ENCODE results near the gene RHOA. TPM values are rescaled to one million over a fixed set of nuclear protein-coding genes. Genes with fewer than 3 reads are reported as not detected.
"Not testable (repeated sequence)": the region's sequence is repeated elsewhere in the genome, so short reads cannot be mapped to it uniquely, and the experiment has no call there.

Gene RHOA
- polyA plus RNA-seq, 1 experiment: 549 TPM

GRCh38 chr3:49397470-49397869, 14.3 kb downstream of the RHOA start:
- no peak for DNase-seq (ENCODE audit: low read depth)
- POLR2A ChIA-PET: interaction anchor here (0.6 kb wide), 1 partner anchor 8 kb away, joined by 3 read pairs; no protein-coding TSS in a partner anchor
- Histone ChIP-seq H3K27me3 (ENCODE audit: control insufficient read depth, insufficient read depth, low read length) (no peaks in the 10 kb centered on the region), H3K4me3 (ENCODE audit: low read depth, low read length) (no peak overlapping the region), H3K36me3 (ENCODE audit: control insufficient read depth, insufficient read depth, low read length) (peaks cover 7% of the 10 kb centered on the region)
- TF ChIP-seq CTCF (IDR thresholded peaks at IDR 0.05; ENCODE audit: insufficient read depth, low read depth, low read length): no peak
- CTCF ChIA-PET: no interaction called here

GRCh38 chr3:49391310-49391709, 20.5 kb downstream of the RHOA start:
- POLR2A ChIA-PET; DNase-seq (ENCODE audit: low read depth); H3K4me3 ChIP-seq (ENCODE audit: low read depth, low read length); H3K36me3 ChIP-seq (ENCODE audit: control insufficient read depth, insufficient read depth, low read length); H3K27me3 ChIP-seq (ENCODE audit: control insufficient read depth, insufficient read depth, low read length); CTCF ChIA-PET: not testable (repeated sequence)

- POLR2A ChIA-PET: no interaction called here
- DNase-seq (ENCODE audit: low read depth): no peak
- TF ChIP-seq CTCF (IDR thresholded peaks at IDR 0.05; ENCODE audit: insufficient read depth, low read depth, low read length): no peak
- Histone ChIP-seq H3K27me3 (ENCODE audit: control insufficient read depth, insufficient read depth, low read length) (no peaks in the 10 kb centered on the region), H3K4me3 (ENCODE audit: low read depth, low read length) (no peak overlapping the region), H3K36me3 (ENCODE audit: control insufficient read depth, insufficient read depth, low read length) (peaks cover 2% of the 10 kb centered on the region; the same call in 1 of the 2 replicates)
- CTCF ChIA-PET: interaction anchor here (0.6 to 1.4 kb wide), 2 partner anchors 57 to 415 kb away, joined by 3 to 6 read pairs; no protein-coding TSS in a partner anchor
Measured at GRCh38 chr3:49389297-49389696, 22.5 kb downstream of the RHOA start.

GRCh38 chr3:49388289-49388820, 23.4 kb downstream of the RHOA start:
- Histone ChIP-seq H3K36me3 (ENCODE audit: control insufficient read depth, insufficient read depth, low read length) (peaks cover 2% of the 10 kb centered on the region; the same call in 1 of the 2 replicates), H3K27me3 (ENCODE audit: control insufficient read depth, insufficient read depth, low read length) (no peaks in the 10 kb centered on the region), H3K4me3 (ENCODE audit: low read depth, low read length) (no peak overlapping the region)
- CTCF ChIA-PET: interaction anchor here (1.0 to 1.4 kb wide), 2 partner anchors 24 to 56 kb away, joined by 3 read pairs; partner anchors contain the start of genes RHOA and TCTA
- no peak for DNase-seq (ENCODE audit: low read depth)
- POLR2A ChIA-PET: no interaction called here
- no peak for TF ChIP-seq CTCF (IDR thresholded peaks at IDR 0.05; ENCODE audit: insufficient read depth, low read depth, low read length)

- TF ChIP-seq CTCF (IDR thresholded peaks at IDR 0.05; ENCODE audit: insufficient read depth, low read depth, low read length): no peak
- no peaks in the 10 kb centered on the region for H3K27me3 ChIP-seq (ENCODE audit: control insufficient read depth, insufficient read depth, low read length)
- peaks cover 2% of the 10 kb centered on the region; the same call in 1 of the 2 replicates for H3K36me3 ChIP-seq (ENCODE audit: control insufficient read depth, insufficient read depth, low read length)
- DNase-seq (ENCODE audit: low read depth): no peak
- no peak overlapping the region for H3K4me3 ChIP-seq (ENCODE audit: low read depth, low read length)
- ChIA-PET CTCF (interaction anchor here (1.0 kb wide), 1 partner anchor 24 kb away, joined by 3 read pairs; the partner anchor contains the start of genes RHOA and TCTA), POLR2A (no interaction called here)
Measured at GRCh38 chr3:49387721-49388120, 24.1 kb downstream of the RHOA start.
